ENCODE results near the gene SAXO1.
"Not testable (repeated sequence)": the region's sequence is repeated elsewhere in the genome, so short reads cannot be mapped to it uniquely, and the experiment has no call there.

Gene SAXO1

GRCh38 chr9:18971404-18971803 is 61.6 kb downstream of the SAXO1 start:
- no peak for DNase-seq (ENCODE audit: low read depth, low spot score)

DNA sequence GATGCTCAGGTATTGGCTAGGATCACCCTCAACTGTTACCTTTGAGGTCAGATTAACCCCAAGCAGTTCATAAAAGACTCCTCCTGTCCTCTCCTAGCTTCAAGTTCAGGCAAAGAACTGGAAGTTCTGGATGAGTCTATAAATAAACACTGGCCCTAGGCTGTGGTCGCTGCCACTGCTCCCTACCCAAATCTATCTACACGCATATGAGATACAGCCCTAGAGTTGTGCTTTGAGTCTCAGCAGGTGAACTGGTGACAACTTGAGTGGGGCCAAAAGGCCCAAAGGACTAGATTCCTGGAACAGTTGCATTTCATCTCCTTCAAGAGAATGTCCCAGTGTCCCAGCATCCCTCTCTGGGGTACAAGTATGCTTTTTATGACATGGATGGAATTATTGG is 62.6 kb downstream of the SAXO1 start:
- DNase-seq (ENCODE audit: low read depth, low spot score): no peak

DNA sequence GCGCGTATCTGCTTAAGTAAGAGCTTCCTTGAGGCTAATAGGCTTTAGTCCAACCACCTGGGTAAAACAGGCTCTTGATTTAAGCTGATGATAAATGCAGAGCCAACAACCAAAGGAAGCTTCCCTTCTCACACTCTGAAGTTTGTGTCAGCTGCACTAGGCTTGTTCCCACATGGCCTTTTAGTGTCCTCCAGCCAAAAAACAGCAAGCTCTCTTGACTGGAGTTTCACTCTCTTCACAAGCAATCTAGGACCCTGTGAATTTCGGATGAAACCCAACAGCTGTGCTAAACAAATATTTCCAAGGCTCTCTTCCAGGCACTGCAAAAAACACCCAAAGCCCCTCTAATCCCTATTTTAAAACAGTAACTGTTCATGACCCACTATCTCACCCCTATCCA is 63.9 kb downstream of the SAXO1 start:
- DNase-seq (ENCODE audit: low read depth, low spot score): no peak

DNA sequence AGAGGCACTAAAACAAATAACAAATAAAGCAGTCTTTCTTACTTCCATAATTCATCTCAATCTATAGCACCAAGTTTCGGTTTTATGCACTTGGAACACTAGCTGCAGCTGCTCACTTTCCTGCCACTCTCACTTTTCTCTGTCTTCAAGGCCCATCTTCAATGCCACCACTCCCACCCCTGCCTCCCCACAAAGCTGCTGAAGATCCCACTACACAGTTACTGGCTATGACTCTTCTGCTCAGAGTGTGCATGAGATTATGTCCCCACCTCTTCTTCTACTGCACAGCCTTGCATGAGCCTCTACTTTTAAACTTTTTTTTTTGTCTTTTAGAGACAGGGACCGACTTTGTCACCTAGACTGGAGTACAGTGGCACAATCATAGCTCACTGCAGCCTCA is 77.4 kb downstream of the SAXO1 start:
- no peak for DNase-seq (ENCODE audit: low read depth, low spot score)

DNA sequence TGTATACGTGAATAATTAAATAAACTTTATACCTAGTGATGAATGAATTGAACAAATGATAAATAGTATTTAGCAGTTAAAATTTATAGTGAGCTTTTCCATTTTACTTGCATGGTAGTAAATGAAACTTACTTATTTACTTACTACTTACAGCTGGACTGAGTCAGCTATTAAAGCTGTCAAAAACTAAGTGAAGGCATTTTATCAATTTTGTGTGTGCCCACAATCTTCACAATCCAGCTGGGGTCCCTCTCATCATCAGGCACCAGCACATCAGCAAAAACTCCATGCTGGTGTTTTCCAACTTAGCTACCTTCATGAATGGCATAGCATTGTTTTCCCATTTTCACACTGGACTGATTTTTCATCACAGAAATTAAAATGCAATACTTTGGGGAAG is 81.1 kb downstream of the SAXO1 start:
- no peak for DNase-seq (ENCODE audit: low read depth, low spot score)

DNA sequence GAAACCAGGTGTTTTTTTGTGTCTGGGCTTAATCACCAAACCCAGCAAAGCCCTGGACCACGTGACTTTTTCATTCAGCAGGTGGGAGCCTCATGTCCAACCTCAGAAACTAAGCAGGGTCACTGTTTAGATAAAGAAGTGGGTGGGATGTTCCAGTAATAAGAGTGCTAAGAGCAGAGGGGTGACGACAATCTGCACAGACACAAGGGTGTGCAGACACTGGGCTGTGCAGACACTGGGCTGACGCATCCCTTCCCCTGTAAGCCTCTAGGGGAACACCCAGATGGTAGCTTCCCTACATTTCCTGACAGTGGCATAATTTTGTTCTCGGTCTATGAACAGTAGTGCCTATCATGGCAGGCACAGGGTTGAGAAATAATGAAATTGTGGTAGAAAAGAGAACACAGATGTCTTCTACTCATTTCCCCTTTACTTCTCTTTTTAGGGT is 85.1 kb downstream of the SAXO1 start:
- DNase-seq (ENCODE audit: low read depth, low spot score): no peak

GRCh38 chr9:18942801-18943200 is 90.2 kb downstream of the SAXO1 start:
- DNase-seq (ENCODE audit: low read depth, low spot score): no peak

GRCh38 chr9:18941060-18941740 is 91.8 kb downstream of the SAXO1 start:
- no peak for DNase-seq (ENCODE audit: low read depth, low spot score)

DNA sequence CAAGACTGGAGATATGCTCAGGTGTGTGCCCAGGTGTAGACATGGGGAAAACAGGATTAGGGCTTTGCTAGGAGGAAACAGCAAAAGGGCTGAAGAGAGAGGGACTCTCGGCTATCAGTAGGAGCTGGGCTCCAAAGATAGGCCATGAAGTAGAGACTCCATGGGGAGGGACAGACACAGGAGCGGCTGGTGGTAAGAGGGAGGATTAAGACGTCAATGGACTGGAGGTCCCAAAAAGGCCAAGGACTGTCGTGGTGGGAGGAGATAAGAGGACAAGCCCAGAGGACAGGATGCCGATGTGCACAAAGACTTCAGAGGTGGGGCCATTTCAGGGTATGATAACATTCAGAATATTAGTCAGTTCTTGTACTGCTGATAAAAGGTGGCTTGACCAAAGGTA is 93.1 kb downstream of the SAXO1 start:
- no peak for DNase-seq (ENCODE audit: low read depth, low spot score)

DNA sequence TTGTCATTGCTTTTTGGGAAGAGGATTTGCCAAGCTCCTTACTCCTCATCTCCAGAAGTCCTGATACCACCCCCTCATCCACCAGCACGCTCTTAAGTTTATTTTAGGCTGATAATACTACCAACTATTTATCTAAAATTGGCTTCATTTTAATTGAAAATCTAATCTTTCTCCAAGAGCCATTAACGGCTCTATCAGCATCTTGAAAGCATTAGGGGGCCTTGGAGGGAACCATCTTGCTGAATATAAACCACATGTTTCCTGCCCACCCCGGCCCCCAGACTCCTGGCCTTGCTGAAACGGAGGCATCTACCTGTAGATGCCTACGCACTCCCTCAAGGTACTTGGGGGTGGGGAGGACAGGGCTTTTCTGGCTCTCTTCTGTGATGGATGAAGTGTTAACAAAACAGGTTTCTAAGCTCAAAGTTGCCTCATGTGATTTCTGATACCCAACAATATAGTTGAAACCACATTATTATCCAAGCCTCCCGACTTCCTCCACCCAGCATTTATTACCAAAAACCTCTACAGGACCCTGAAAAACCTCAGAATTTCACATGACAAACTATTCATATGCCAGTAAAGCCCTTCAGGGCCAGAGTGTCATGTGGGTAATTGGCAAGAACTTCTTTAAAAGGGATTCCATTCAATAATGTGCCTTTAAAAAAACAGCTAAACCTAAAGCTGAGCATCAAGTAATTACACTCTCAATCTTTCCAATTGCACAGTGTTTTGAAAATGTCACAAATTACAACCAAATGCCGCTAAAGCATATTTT is 96.7 kb downstream of the SAXO1 start:
- DNase-seq (ENCODE audit: low read depth, low spot score): no peak

DNA sequence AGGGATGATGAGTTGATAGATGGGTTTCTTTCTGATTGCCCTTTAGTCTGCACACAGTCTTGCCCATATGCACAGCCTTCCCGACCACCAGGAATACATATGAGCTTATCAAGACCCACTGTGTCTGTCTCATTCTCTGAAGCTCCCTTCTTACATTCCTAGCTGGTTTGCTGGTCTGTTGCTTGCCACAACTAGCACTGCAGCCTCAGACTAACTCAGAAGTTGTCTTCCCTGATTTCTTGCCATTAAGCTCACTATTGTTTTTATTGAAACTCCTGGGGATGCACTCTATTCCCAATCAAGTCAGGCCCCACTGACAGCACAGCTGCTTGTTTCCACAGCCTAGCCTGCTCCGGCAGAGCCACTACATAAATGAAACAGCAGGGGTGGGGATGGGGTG is 97.5 kb downstream of the SAXO1 start:
- no peak for DNase-seq (ENCODE audit: low read depth, low spot score)

- DNase-seq (ENCODE audit: low read depth, low spot score): not testable (repeated sequence)
Observed at GRCh38 chr9:18930611-18931010, 102.4 kb downstream of the SAXO1 start.

- no peak for DNase-seq (ENCODE audit: low read depth, low spot score)
Observed at GRCh38 chr9:18928711-18929110, 104.3 kb downstream of the SAXO1 start.

DNA sequence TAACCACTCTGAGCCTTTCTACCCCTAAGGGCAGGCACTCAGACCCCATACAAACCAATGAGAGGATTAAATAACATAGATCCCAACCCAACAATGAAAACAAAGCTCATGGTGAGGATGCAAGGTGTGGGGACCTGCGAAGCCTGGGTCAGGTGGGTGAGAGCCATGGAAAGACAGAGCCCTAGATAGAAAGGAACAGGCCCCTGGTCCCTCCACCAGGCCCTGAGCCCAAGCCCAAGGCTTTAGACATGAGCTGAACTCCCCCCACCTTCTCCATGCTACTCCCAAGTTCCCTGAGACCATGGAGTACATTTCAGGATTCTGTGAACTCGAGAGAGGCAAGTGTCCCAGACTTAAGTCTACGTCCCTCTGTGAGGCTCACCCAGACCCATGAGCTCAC is 106.5 kb downstream of the SAXO1 start:
- DNase-seq (ENCODE audit: low read depth, low spot score): no peak

DNA sequence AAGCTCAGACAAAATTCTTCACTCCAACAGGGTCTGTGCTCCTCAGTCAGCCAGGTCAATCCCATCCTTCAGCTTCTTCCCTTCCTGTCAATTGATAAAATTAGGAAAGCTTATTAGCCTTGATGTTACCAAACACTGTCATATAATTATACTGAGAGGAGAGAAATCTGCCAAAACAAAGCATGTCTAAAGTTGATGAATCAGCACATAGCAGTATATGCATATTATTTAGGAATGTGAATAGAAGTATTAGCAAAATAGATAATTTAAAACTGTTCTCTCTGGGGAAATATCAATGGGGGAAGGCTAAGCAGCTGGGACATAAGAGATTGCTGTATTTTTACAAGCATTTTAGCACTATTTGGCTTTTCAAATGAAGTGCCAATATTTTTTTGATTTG is 107.1 kb downstream of the SAXO1 start:
- DNase-seq (ENCODE audit: low read depth, low spot score): no peak

DNA sequence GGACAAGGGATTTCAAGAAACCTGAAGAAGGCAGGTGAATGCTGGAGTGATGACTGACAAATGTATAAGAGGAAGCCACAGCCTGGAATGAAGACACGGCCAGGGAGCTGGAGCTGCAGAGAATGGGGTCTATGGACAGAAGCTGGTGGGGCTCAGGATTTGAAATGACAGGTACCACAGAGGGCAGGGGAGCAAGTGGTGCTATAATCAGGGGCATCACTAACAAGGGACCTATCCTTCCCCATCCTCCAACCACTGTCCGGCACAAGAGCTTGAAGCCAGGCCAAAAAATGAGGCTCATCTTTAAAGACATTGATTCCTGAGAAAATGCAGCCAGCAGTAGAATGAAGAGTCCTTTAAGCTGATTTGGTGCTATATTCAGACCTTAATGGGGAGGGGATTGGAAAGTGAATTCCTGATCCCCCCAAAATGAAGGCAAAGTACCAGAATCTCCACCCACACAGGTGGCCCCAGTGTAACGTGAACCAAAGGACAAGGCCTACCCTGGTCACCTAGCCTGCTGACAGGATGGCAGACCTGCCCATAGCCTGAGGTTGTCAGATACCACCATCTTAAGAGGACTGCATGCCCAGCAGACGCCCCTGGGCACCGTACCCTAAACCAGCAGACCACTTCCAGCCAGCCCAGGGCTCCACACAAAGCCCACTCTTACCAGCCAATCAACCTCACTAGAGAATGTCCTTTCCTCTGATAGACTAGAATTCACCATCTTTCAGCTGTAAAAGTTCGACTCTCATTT is 109.2 kb downstream of the SAXO1 start:
- DNase-seq (ENCODE audit: low read depth, low spot score): no peak

DNA sequence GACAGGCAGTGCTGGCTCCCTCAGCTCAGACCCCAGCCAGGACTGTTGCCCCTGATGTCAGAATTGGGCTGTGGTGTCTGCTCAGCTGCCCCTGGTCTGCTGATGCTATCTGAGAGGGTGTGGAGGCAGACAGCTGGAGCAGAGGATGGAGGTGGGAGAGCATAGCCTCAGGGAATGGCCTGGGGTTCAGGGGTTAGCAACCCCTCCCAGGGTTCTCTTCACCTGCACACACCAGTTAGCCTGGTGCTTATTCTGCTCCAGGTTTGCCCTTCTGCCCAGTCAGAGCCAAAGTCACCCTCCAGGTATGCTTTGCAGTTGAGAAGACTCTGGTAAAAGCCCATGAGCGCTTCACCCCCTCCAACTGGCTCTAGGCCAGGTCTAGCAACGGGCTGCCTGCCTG is 109.8 kb downstream of the SAXO1 start:
- DNase-seq (ENCODE audit: low read depth, low spot score): no peak

DNA sequence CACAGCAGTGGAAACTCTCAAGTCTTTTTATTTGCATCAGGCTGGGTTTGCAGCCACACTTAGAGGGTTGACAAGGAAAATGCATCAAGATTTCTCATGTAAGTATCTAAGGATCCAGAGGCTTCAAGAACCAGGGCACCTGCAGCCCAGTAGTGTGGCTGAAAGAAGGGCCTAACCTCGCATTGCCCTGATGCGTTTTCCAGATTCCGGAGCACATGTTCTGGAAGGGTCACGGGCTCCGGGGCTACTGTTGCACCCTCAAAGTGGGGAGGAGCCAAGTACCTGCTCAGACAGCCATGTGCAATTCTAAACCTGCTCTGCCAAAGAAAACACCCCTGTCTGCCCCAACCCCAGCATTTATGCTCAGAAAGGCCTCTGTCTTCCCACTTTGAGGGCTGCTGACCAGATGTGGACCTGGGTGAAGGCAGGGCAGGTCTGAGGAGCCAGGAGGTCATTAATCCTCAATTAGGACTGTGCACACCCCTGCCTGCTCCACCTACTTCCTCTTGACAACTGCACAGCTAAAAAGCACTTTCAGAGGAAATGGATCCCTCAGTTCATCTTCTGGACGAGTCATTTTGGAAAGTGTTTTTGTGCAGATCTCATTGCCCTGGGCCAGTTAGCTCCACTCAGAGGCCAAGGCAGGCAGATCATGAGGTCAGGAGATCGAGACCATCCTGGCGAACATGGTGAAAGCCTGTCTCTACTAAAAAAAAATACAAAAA is 110.7 kb downstream of the SAXO1 start:
- no peak for DNase-seq (ENCODE audit: low read depth, low spot score)

DNA sequence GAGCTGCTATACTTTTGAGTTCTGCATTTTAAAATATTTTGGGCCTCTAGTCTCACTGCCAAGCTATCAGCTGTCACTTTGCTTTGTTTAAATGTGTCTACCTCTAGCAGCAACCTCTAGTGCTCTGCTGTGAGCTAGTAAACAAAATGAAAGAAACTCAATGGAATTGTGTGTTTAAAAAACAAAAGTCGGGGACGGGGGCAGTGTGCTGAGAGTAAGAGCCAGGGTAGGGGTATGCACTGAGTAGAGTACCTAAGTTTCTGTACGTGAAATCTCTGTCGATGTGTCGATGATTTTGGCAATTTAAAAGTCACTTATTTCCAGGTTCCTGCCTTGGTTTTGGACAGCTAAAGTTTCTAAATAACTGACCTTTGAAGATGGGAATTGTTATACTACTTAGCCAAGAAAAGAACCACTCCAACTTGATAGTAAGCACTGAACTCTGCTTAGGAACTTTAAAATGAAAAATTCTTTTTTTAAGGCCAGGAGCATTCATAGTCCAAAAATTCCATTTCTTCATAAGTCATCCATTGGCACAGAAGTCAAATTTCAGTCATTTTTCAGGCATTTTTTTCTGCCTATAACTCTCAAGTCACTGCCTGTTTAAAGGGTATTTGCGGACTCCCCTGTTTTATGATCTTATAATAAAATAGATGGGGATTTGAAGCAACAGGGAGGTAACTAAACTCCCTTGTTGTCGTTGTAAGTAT is 111.5 kb downstream of the SAXO1 start:
- DNase-seq (ENCODE audit: low read depth, low spot score): no peak

DNA sequence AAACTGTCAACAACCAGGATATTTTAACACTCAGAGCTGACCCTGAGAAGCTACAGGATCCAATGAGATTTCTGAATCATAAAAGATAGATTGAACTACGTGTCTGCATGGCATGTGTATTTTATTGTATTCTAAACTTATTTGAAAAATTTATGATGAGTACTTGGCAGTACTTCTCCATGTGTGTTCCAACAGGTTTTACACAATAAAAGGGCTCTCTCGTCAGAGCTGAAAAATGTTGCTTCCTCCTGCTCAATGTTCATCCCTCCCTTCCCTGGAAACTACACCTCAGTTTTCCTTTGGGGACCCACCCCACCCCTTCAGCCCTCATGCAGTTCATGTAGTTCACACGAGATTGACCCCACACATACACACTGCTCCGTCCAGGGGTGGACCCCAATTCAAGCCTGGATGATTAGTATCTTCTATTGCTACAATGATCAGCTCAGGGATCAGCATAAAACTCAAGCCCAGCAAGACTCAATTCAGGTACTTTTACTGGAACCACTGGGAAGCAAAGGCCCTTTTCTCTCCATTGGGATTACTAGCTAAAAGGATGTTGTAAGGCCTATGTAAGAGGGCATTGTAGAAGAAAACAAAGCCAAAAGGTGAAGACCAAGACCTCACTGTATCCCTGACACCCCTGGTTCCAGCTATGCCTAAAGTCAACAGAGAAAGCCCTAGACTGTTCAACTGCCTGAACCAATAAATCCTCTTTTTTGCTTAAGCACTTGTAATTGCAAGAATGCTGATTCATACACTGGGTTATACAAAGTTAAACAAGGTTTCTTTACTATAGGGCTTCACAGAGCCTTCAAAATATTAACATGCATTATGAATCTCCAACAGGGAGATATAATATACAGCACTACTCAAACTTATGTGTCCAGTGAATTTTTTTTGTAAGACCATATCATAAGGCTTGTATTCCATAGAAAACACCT is 112.6 kb downstream of the SAXO1 start:
- no peak for DNase-seq (ENCODE audit: low read depth, low spot score)
